VCaP (cell line): ENCODE results near the gene MPZL1.

ENCODE experiments used
- H3K27ac ChIP-seq: fragments of 450-650 bp; 2 replicates; pipeline ENCODE4 v1.5.1; 2017
- CTCF ChIP-seq: fragments of 450-650 bp; conservative IDR thresholded peaks from 2 replicates; pipeline ENCODE4 v1.5.1; 2017; ENCODE audit warnings: mild to moderate bottlenecking, moderate library complexity

The MPZL1 gene

GRCh38 chr1:167705250-167705649 is 16.5 kb upstream of the MPZL1 start:
- no peak overlapping the region for H3K27ac ChIP-seq
- no peak for TF ChIP-seq CTCF

- no peak overlapping the region for H3K27ac ChIP-seq
- TF ChIP-seq CTCF, result no peak
These were observed 15.4 kb upstream of the MPZL1 start for GRCh38 chr1:167706363-167706762.

GRCh38 chr1:167706931-167707877 is 14.6 kb upstream of the MPZL1 start:
- H3K27ac ChIP-seq, result no peak overlapping the region
- TF ChIP-seq CTCF, result no peak

- no peak for TF ChIP-seq CTCF
- H3K27ac ChIP-seq, result no peak overlapping the region
These were observed 13.8 kb upstream of the MPZL1 start for GRCh38 chr1:167707942-167708341.

- H3K27ac ChIP-seq, result no peak overlapping the region
- no peak for TF ChIP-seq CTCF
These were observed 12.8 kb upstream of the MPZL1 start for GRCh38 chr1:167708940-167709389.

- TF ChIP-seq CTCF, result no peak
- no peak overlapping the region for H3K27ac ChIP-seq
These were observed 10.9 kb upstream of the MPZL1 start for GRCh38 chr1:167710836-167711235.

- H3K27ac ChIP-seq, result no peak overlapping the region
- TF ChIP-seq CTCF, result no peak
These were observed 10.0 kb upstream of the MPZL1 start for GRCh38 chr1:167711797-167712196.
